Endothelial cell of umbilical vein (primary cell): ENCODE results near the gene CEMIP. TPM values are rescaled to one million over a fixed set of nuclear protein-coding genes. Genes with fewer than 3 reads are reported as not detected.

Experiments used
- BruUV-seq: library from RNA; stranded (reverse); fragments of 400-500 nt; replicated peaks from 2 replicates; lab custom pipeline; 2021; lab: Mats Ljungman, UMichigan
- CTCF ChIA-PET: fragments of 300-600, 350-600 bp; sonication (Branson Sonifier 250); formaldehyde crosslinking; loops from one replicate; lab custom pipeline; 2021; ENCODE audit warnings: antibody characterized with exemption, inconsistent platforms; lab: Charles Lee
- POLR2A ChIA-PET: fragments of 300-600, 350-600 bp; sonication (Branson Sonifier 250); formaldehyde crosslinking; loops from one replicate; lab custom pipeline; 2021; ENCODE audit warnings: antibody characterized with exemption, inconsistent platforms; lab: Charles Lee
- DNase-seq: peaks from one replicate; pipeline ENCODE4 v3.0.0-alpha.2; 2011; ENCODE audit warnings: low read depth, low spot score
- FAIRE-seq: peaks from 2 replicates; lab custom pipeline; 2011; peaks lifted over from hg19 to GRCh38; lab: Jason Lieb, UNC
- H2AFZ ChIP-seq: 2 replicates; pipeline ENCODE4 v1.6.0; 2012; ENCODE audit warnings: low read depth, low read length, control low read depth, inconsistent platforms
- H3K27ac ChIP-seq: 2 replicates; pipeline ENCODE4 v1.5.1; 2011; ENCODE audit warnings: low read depth, mild to moderate bottlenecking, control low read depth, low read length, moderate library complexity; ENCODE audit not compliant: insufficient read depth
- H3K27me3 ChIP-seq, 2 experiments: 2 replicates each; pipeline versions ENCODE4 v1.6.0 to v1.6.1; 2011; ENCODE audit warnings: low read length in 2 of 2, mixed read lengths in 1 of 2; ENCODE audit not compliant: control insufficient read depth in 2 of 2, insufficient read depth in 2 of 2
- H3K36me3 ChIP-seq, 2 experiments: 2 replicates in 1 of 2; 3 replicates in 1 of 2; pipeline ENCODE4 v1.5.1; 2011; ENCODE audit warnings: low read length in 2 of 2, mild to moderate bottlenecking in 1 of 2, moderate library complexity in 1 of 2; ENCODE audit not compliant: control insufficient read depth in 2 of 2, insufficient read depth in 2 of 2; ENCODE audit errors: extremely low read depth in 1 of 2
- H3K4me1 ChIP-seq: 3 replicates; pipeline ENCODE4 v1.5.1; 2011; ENCODE audit warnings: mild to moderate bottlenecking, low read length; ENCODE audit not compliant: control insufficient read depth, insufficient read depth; ENCODE audit errors: extremely low read depth
- H3K4me2 ChIP-seq: 2 replicates; pipeline ENCODE4 v1.6.1; 2011; ENCODE audit warnings: low read length, control low read depth, mixed read lengths; ENCODE audit not compliant: insufficient read depth
- H3K4me3 ChIP-seq, 3 experiments: fragments of 200-600 bp in 1 of 3; sonication (generic), shearing (Covaris generic) in 1 of 3; replicated peaks in 1 of 3; 2 replicates each; pipeline ENCODE4 v1.5.1; 2011 to 2016; ENCODE audit warnings: control low read depth in 3 of 3, low read length in 3 of 3, mild to moderate bottlenecking in 2 of 3, inconsistent platforms in 1 of 3, low read depth in 1 of 3, moderate library complexity in 1 of 3; ENCODE audit not compliant: insufficient read depth in 1 of 3
- H3K79me2 ChIP-seq: 2 replicates; pipeline ENCODE4 v1.6.0; 2012; ENCODE audit warnings: low read length, inconsistent platforms; ENCODE audit not compliant: control insufficient read depth, insufficient read depth
- H3K9ac ChIP-seq: replicated peaks from 2 replicates; pipeline ENCODE3; 2011; ENCODE audit warnings: low read length, control low read depth; ENCODE audit not compliant: insufficient read depth; ENCODE audit errors: extremely low read depth
- H3K9me1 ChIP-seq: replicated peaks from 3 replicates; pipeline ENCODE4 v1.6.0; 2011; ENCODE audit warnings: mild to moderate bottlenecking, low read length; ENCODE audit not compliant: control insufficient read depth, insufficient read depth; ENCODE audit errors: extremely low read depth
- H3K9me3 ChIP-seq: replicated peaks from 2 replicates; pipeline ENCODE4 v1.5.1; 2012; ENCODE audit warnings: low read length, inconsistent platforms; ENCODE audit not compliant: control insufficient read depth, insufficient read depth
- H4K20me1 ChIP-seq: replicated peaks from 2 replicates; pipeline ENCODE3; 2011; ENCODE audit warnings: mild to moderate bottlenecking, low read length; ENCODE audit not compliant: control insufficient read depth, insufficient read depth; ENCODE audit errors: extremely low read depth
- CTCF ChIP-seq, 2 donors: IDR thresholded peaks; 1 replicate in 1 of 2; 2 replicates in 1 of 2; pipeline ENCODE4 v1.5.1; 2011; ENCODE audit warnings: low read length in 2 of 2, mild to moderate bottlenecking in 2 of 2, moderate library complexity in 2 of 2, control low read depth in 1 of 2, inconsistent platforms in 1 of 2, low read depth in 1 of 2; ENCODE audit not compliant: insufficient read depth in 1 of 2; ENCODE audit errors: extremely low read depth in 1 of 2
- EZH2 ChIP-seq: IDR thresholded peaks from 2 replicates; pipeline ENCODE4 v1.6.1; 2012; ENCODE audit warnings: borderline replicate concordance, low read depth, mild to moderate bottlenecking, moderate library complexity, low read length, inconsistent platforms; ENCODE audit not compliant: severe bottlenecking
- FOS ChIP-seq: IDR thresholded peaks from 2 replicates; pipeline ENCODE4 v1.6.1; 2011; ENCODE audit warnings: mild to moderate bottlenecking, low read length, moderate library complexity, borderline replicate concordance; ENCODE audit not compliant: insufficient read depth
- GATA2 ChIP-seq: IDR thresholded peaks from 2 replicates; pipeline ENCODE4 v1.7.0; 2011; ENCODE audit warnings: low read depth, mild to moderate bottlenecking, moderate library complexity, mixed read lengths, low read length; ENCODE audit not compliant: insufficient read length, insufficient read depth
- JUN ChIP-seq: IDR thresholded peaks from 2 replicates; pipeline ENCODE4 v1.6.1; 2011; ENCODE audit warnings: borderline replicate concordance, low read depth; ENCODE audit not compliant: insufficient read length, insufficient read depth
- MAX ChIP-seq: IDR thresholded peaks from 2 replicates; pipeline ENCODE4 v1.6.1; 2011; ENCODE audit not compliant: insufficient read depth, insufficient read length
- MYC ChIP-seq: IDR thresholded peaks from one replicate; pipeline ENCODE4 v1.6.1; 2011; ENCODE audit warnings: mild to moderate bottlenecking, low read depth, low read length
- POLR2A ChIP-seq: IDR thresholded peaks from 2 replicates; pipeline ENCODE4 v1.6.1; 2012; ENCODE audit warnings: low read depth, mild to moderate bottlenecking, control low read depth, low read length
- POLR2AphosphoS5 ChIP-seq: IDR thresholded peaks from 2 replicates; pipeline ENCODE4 v1.6.1; 2012; ENCODE audit warnings: low read depth, mild to moderate bottlenecking, control low read depth, low read length, moderate library complexity; ENCODE audit not compliant: insufficient read depth
- dilution Hi-C: fragments of 300-500 bp; cut with MboI; formaldehyde crosslinking; loops from one replicate; pipeline ENCODE4 v1.15.0; 2019; ENCODE audit warnings: low sequenced_read_pairs; ENCODE audit not compliant: extremely low pct_ligation_motif_present
- intact Hi-C: fragments of 100-400 bp; cut with micrococcal nuclease; formaldehyde crosslinking; loops from one replicate; pipeline ENCODE4 v1.10.0; 2022
- polyA plus RNA-seq, 4 experiments: library from polyadenylated mRNA; depleted of rRNA in 3 of 4; stranded (reverse) in 3 of 4; unstranded in 1 of 4; fragments of >200 nt; gene quantifications; 2 replicates each; pipeline versions ENCODE4 v1.2.1 to v1.2.3, GENCODE V29; 2011 to 2012; ENCODE audit warnings: missing spikeins in 1 of 4
- total RNA-seq: library from RNA; stranded (reverse); gene quantifications from 2 replicates; pipeline ENCODE4 v1.2.3, GENCODE V29; 2021

The CEMIP gene
- total and polyA plus RNA-seq, 2 donors (not counting 3 experiments of a cell fraction or from before 2014, with no cell fraction given) = 0.01 TPM; not detected in 1

- no TSS peak for BruUV-seq
- Histone ChIP-seq H3K27me3 (peaks cover 17 to 22% of the 10 kb centered on the region in 2 experiments), H3K9me1 (no peaks in the 10 kb centered on the region), H3K9me3 (no peaks in the 10 kb centered on the region), H3K36me3 (no peaks in the 10 kb centered on the region), H3K4me3 (no peak overlapping the region), H3K4me1 (peaks cover 18% of the 10 kb centered on the region), H4K20me1 (no peaks in the 10 kb centered on the region), H2AFZ (no peak overlapping the region), H3K9ac (no peak overlapping the region), H3K79me2 (no peaks in the 10 kb centered on the region), H3K27ac (no peak overlapping the region), H3K4me2 (no peak overlapping the region)
- intact Hi-C loops (loop anchor here (1.0 kb wide), 1 partner anchor 486 kb away; no protein-coding TSS in a partner anchor), dilution Hi-C loops (no loop called here)
- FAIRE-seq = peak; percentile 63
- TF ChIP-seq GATA2 (no peak), POLR2AphosphoS5 (no peak), EZH2 (no peak), CTCF (IDR thresholded peaks at IDR 0.05; ENCODE audit: extremely low read depth in 1 of 2, insufficient read depth in 1 of 2, low read depth in 1 of 2, low read length in 2 of 2) (no peak), MAX (no peak), POLR2A (no peak), FOS (no peak), JUN (no peak), MYC (no peak)
- peak; percentile 42 for DNase-seq
- ChIA-PET POLR2A (no interaction called here), CTCF (interaction anchor here (1.0 to 7.5 kb wide), 11 partner anchors 79 to 486 kb away, joined by 3 to 828 read pairs (median 18); partner anchors contain the start of gene ABHD17C)
Observed at GRCh38 chr15:80780416-80781221, 1.4 kb downstream of the CEMIP start.
